ENCODE data around the gene ZFP36L1. TPM values are rescaled to one million over a fixed set of nuclear protein-coding genes. Genes with fewer than 3 reads are reported as not detected.

Gene ZFP36L1
- total RNA-seq (2014; rRNA removed; shearing (Covaris generic)), result 34.7 and 50.9 TPM in 2 replicates

GRCh38 chr14:68792979-68793733 lies at the start of gene ZFP36L1:
ZFP36L1 (minus strand) TSS chr14:68793067; CDS start chr14:68792938, 129 bp downstream.
- peak; percentile 96 for DNase-seq (ENCODE audit: low read depth)

GRCh38 chr14:68842298-68842697 lies 49.4 kb upstream of the ZFP36L1 start:
- no peak for DNase-seq (ENCODE audit: low read depth)

- no peak for DNase-seq (ENCODE audit: low read depth)
These were observed 48.3 kb upstream of the ZFP36L1 start for GRCh38 chr14:68841016-68841809.

GRCh38 chr14:68840454-68840853 lies 47.6 kb upstream of the ZFP36L1 start:
- DNase-seq (ENCODE audit: low read depth), result no peak

- DNase-seq (ENCODE audit: low read depth), result no peak
These were observed 43.2 kb upstream of the ZFP36L1 start for GRCh38 chr14:68836082-68836481.

- DNase-seq (ENCODE audit: low read depth), result no peak
These were observed 41.9 kb upstream of the ZFP36L1 start for GRCh38 chr14:68834816-68835215.

- DNase-seq (ENCODE audit: low read depth), result no peak
These were observed 35.8 kb upstream of the ZFP36L1 start for GRCh38 chr14:68828698-68829097.

GRCh38 chr14:68825729-68826128 lies 32.9 kb upstream of the ZFP36L1 start:
- no peak for DNase-seq (ENCODE audit: low read depth)

GRCh38 chr14:68824517-68825347 lies 31.9 kb upstream of the ZFP36L1 start:
- DNase-seq (ENCODE audit: low read depth), result peak; percentile 87

- no peak for DNase-seq (ENCODE audit: low read depth)
These were observed 31.3 kb upstream of the ZFP36L1 start for GRCh38 chr14:68824207-68824516.

- no peak for DNase-seq (ENCODE audit: low read depth)
These were observed 30.8 kb upstream of the ZFP36L1 start for GRCh38 chr14:68823434-68824206.

GRCh38 chr14:68822926-68823325 lies 30.1 kb upstream of the ZFP36L1 start:
- DNase-seq (ENCODE audit: low read depth), result no peak

- DNase-seq (ENCODE audit: low read depth), result no peak
These were observed 29.3 kb upstream of the ZFP36L1 start for GRCh38 chr14:68822132-68822651.

GRCh38 chr14:68820999-68821683 lies 28.3 kb upstream of the ZFP36L1 start:
- peak; percentile 83 for DNase-seq (ENCODE audit: low read depth)

GRCh38 chr14:68820536-68820935 lies 27.7 kb upstream of the ZFP36L1 start:
- no peak for DNase-seq (ENCODE audit: low read depth)

- no peak for DNase-seq (ENCODE audit: low read depth)
These were observed 27.3 kb upstream of the ZFP36L1 start for GRCh38 chr14:68820119-68820518.

- DNase-seq (ENCODE audit: low read depth), result peak; percentile 96
These were observed 26.4 kb upstream of the ZFP36L1 start for GRCh38 chr14:68819260-68819691.

GRCh38 chr14:68817506-68818212 lies 24.8 kb upstream of the ZFP36L1 start:
- no peak for DNase-seq (ENCODE audit: low read depth)

GRCh38 chr14:68816943-68817430 lies 24.1 kb upstream of the ZFP36L1 start:
- no peak for DNase-seq (ENCODE audit: low read depth)
